ENCODE data around the gene TEAD4.

Gene TEAD4

GRCh38 chr12:2959505-2960389 lies 550 bp downstream of the TEAD4 start:
- peak; percentile 63 for DNase-seq (ENCODE audit: low read depth)
- H3K4me3 ChIP-seq (replicated peaks; ENCODE audit: low read depth, low read length): peak overlapping the region; percentile 63
- TF ChIP-seq, protein P1, sequence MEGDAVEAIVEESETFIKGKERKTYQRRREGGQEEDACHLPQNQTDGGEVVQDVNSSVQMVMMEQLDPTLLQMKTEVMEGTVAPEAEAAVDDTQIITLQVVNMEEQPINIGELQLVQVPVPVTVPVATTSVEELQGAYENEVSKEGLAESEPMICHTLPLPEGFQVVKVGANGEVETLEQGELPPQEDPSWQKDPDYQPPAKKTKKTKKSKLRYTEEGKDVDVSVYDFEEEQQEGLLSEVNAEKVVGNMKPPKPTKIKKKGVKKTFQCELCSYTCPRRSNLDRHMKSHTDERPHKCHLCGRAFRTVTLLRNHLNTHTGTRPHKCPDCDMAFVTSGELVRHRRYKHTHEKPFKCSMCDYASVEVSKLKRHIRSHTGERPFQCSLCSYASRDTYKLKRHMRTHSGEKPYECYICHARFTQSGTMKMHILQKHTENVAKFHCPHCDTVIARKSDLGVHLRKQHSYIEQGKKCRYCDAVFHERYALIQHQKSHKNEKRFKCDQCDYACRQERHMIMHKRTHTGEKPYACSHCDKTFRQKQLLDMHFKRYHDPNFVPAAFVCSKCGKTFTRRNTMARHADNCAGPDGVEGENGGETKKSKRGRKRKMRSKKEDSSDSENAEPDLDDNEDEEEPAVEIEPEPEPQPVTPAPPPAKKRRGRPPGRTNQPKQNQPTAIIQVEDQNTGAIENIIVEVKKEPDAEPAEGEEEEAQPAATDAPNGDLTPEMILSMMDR (IDR thresholded peaks at IDR 0.05; ENCODE audit: low read length, missing control alignments): no peak

DNA sequence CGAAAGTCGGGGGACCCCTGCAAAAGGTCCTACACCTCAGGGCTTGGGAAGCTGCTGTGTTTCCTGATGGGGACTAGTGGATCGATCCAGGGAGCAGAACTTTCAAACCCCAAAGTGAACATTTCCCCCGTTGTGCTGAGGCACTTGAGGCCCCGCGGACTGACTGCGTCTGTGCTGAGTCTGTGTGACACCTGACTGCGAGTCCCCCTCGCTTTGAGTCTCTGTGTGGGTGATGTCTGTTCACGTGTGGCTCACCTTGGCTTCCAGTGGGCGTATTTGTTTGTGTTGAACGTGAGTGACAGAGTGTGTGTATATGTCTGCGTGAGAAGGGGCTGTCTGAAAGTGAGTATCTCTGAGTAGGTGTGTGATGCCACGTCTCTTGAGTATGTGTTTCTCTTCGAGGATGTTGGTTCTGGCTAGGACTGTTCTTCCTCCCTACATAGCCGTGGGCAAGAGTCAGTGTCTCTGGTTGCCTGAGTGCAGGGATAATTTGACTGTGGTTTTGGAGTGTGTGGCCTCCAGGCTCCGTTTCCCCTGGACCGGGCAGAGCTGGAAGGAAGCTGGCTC lies 1.3 kb downstream of the TEAD4 start:
- DNase-seq (ENCODE audit: low read depth): peak; percentile 25
- H3K4me3 ChIP-seq (replicated peaks; ENCODE audit: low read depth, low read length): peak overlapping the region; percentile 63
- TF ChIP-seq, protein P1 (IDR thresholded peaks at IDR 0.05; ENCODE audit: low read length, missing control alignments): no peak

GRCh38 chr12:2960996-2961616 lies 1.9 kb downstream of the TEAD4 start:
- peak overlapping the region; percentile 63 for H3K4me3 ChIP-seq (replicated peaks; ENCODE audit: low read depth, low read length)
- DNase-seq (ENCODE audit: low read depth): no peak
- TF ChIP-seq, protein P1 (IDR thresholded peaks at IDR 0.05; ENCODE audit: low read length, missing control alignments): no peak

DNA sequence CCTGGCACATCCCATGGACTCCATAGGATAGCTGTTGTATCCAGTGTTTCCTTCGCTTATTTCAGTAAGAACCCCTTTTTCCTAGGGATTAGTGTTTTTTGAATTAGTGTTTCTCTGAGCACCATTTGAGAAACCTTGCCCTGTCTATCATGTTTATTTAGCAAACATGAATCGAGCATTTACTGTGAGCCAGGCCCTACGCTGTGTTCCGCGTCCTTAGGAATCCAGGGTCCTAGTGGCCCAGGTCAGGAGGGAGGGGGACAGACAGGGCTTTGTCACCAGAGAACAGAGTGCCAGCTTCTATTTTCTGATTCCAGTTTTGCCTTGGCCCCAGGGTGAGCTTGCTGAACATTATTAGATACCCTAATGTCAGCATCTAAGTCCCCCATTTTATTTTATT lies 2.5 kb downstream of the TEAD4 start:
- TF ChIP-seq, protein P1 (IDR thresholded peaks at IDR 0.05; ENCODE audit: low read length, missing control alignments): no peak

GRCh38 chr12:2963154-2963759 lies 4.1 kb downstream of the TEAD4 start:
- TF ChIP-seq, protein P1 (IDR thresholded peaks at IDR 0.05; ENCODE audit: low read length, missing control alignments): no peak
- H3K4me3 ChIP-seq (replicated peaks; ENCODE audit: low read depth, low read length): peak overlapping the region; percentile 2
- no peak for DNase-seq (ENCODE audit: low read depth)

More for the DNA sequence above, 2.5 kb downstream of the TEAD4 start:
- DNase-seq (ENCODE audit: low read depth): no peak
- peak overlapping the region; percentile 63 for H3K4me3 ChIP-seq (replicated peaks; ENCODE audit: low read depth, low read length)

GRCh38 chr12:2963760-2964292 lies 4.6 kb downstream of the TEAD4 start:
- H3K4me3 ChIP-seq (replicated peaks; ENCODE audit: low read depth, low read length): peak overlapping the region; percentile 31
- TF ChIP-seq, protein P1 (IDR thresholded peaks at IDR 0.05; ENCODE audit: low read length, missing control alignments): no peak
- peak; percentile 40 for DNase-seq (ENCODE audit: low read depth)
